OCI-LY3 (cell line): ENCODE results near the gene LENEP.

ENCODE experiments used
- H2AFZ ChIP-seq: fragments of 200-600, 300-600 bp; shearing (Covaris generic); 2 replicates; pipeline ENCODE4 v1.6.0; 2014; ENCODE audit warnings: antibody characterized with exemption, low read depth, low read length
- H3K27ac ChIP-seq: fragments of 200-600, 300-600 bp; sonication (generic); 2 replicates; pipeline ENCODE4 v1.5.1; 2014; ENCODE audit warnings: mild to moderate bottlenecking, low read length, moderate library complexity, mixed read lengths
- H3K27me3 ChIP-seq: fragments of 200-600, 300-600 bp; sonication (generic); 2 replicates; pipeline ENCODE4 v1.6.1; 2014; ENCODE audit warnings: low read depth, low read length, mixed read lengths
- H3K36me3 ChIP-seq: fragments of 200-600, 300-600 bp; sonication (generic); replicated peaks from 2 replicates; pipeline ENCODE3; 2014; ENCODE audit warnings: low read depth, low read length, mixed read lengths
- H3K4me1 ChIP-seq: fragments of 300-600, 200-600 bp; sonication (generic); 2 replicates; pipeline ENCODE4 v1.6.1; 2014; ENCODE audit warnings: low read length, mixed read lengths
- H3K4me2 ChIP-seq: fragments of 200-600, 300-600 bp; sonication (generic); 2 replicates; pipeline ENCODE4 v1.6.1; 2014; ENCODE audit warnings: low read length, mixed read lengths
- H3K4me3 ChIP-seq: fragments of 300-600, 200-600 bp; sonication (generic); 2 replicates; pipeline ENCODE4 v1.5.1; 2014; ENCODE audit warnings: antibody characterized with exemption, mild to moderate bottlenecking, low read length, moderate library complexity
- H3K79me2 ChIP-seq: fragments of 300-600, 200-600 bp; shearing (Covaris generic); 2 replicates; pipeline ENCODE4 v1.6.1; 2014; ENCODE audit warnings: mild to moderate bottlenecking, low read length, mixed read lengths
- H3K9ac ChIP-seq: fragments of 300-600, 200-600 bp; shearing (Covaris generic); 2 replicates; pipeline ENCODE4 v1.6.0; 2014; ENCODE audit warnings: mild to moderate bottlenecking, low read length, moderate library complexity
- H3K9me3 ChIP-seq: fragments of 200-600, 300-600 bp; shearing (Covaris generic); 2 replicates; pipeline ENCODE4 v1.6.1; 2014; ENCODE audit warnings: low read length, mixed read lengths; ENCODE audit not compliant: insufficient read depth
- H4K20me1 ChIP-seq: fragments of 200-600, 300-600 bp; sonication (generic); 2 replicates; pipeline ENCODE4 v1.6.1; 2016; ENCODE audit warnings: low read length, mixed read lengths; ENCODE audit not compliant: insufficient read depth
- CTCF ChIP-seq: fragments of 200-600, 300-600 bp; sonication (generic); IDR thresholded peaks from 2 replicates; pipeline ENCODE4 v1.5.1; 2014; ENCODE audit warnings: antibody characterized with exemption, low read length, low read depth
- EZH2phosphoT487 ChIP-seq: fragments of 200-600 bp; shearing (Covaris generic); IDR thresholded peaks from 2 replicates; pipeline ENCODE4 v1.6.1; 2018; ENCODE audit warnings: antibody characterized with exemption, mixed run types, low read depth

LENEP gene

GRCh38 chr1:154963643-154964042 lies 29.7 kb upstream of the LENEP start:
- Histone ChIP-seq H3K9ac (no peak overlapping the region), H3K4me1 (peaks cover 14% of the 10 kb centered on the region), H3K79me2 (peaks cover 31% of the 10 kb centered on the region), H3K9me3 (no peaks in the 10 kb centered on the region), H2AFZ (no peak overlapping the region), H4K20me1 (peaks cover 7% of the 10 kb centered on the region; the same call in 1 of the 2 replicates), H3K4me3 (no peak overlapping the region), H3K36me3 (peaks cover 32% of the 10 kb centered on the region), H3K27me3 (no peaks in the 10 kb centered on the region), H3K4me2 (no peak overlapping the region), H3K27ac (no peak overlapping the region)
- TF ChIP-seq EZH2phosphoT487 (no peak), CTCF (no peak)

GRCh38 chr1:154964359-154964758 lies 29.0 kb upstream of the LENEP start:
- Histone ChIP-seq H2AFZ (no peak overlapping the region), H3K9ac (no peak overlapping the region), H3K9me3 (no peaks in the 10 kb centered on the region), H3K4me1 (peaks cover 14% of the 10 kb centered on the region), H3K27ac (no peak overlapping the region), H3K27me3 (no peaks in the 10 kb centered on the region), H3K4me3 (no peak overlapping the region), H3K36me3 (peaks cover 25% of the 10 kb centered on the region), H3K4me2 (no peak overlapping the region), H4K20me1 (peaks cover 7% of the 10 kb centered on the region; the same call in 1 of the 2 replicates), H3K79me2 (peaks cover 29% of the 10 kb centered on the region)
- TF ChIP-seq EZH2phosphoT487, result no peak

DNA sequence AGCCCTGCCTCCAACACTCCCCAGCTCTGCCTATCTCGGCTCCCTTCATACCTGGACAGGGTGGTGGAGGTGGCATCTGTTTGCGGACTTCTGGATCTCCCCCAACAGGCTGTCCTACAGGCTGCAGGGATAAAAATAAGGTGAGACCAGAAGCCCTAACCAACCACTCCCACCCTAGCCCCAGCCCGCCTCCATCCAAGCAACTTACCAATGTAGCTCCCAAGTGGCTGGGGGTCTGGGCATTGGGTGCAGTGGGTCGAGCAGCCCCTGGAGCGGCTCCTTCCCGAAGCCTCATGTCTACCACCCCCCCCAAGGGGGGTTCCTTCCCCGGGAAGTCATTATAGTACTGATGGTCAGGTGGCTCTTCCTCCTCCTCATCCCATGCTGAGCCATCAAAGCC lies 27.3 kb upstream of the LENEP start:
- Histone ChIP-seq H3K79me2 (peaks cover 19% of the 10 kb centered on the region), H4K20me1 (no peaks in the 10 kb centered on the region), H3K9ac (no peak overlapping the region), H3K9me3 (no peaks in the 10 kb centered on the region), H3K27me3 (no peaks in the 10 kb centered on the region), H3K4me2 (no peak overlapping the region), H3K36me3 (peaks cover 23% of the 10 kb centered on the region), H3K4me1 (peaks cover 16% of the 10 kb centered on the region), H3K4me3 (no peak overlapping the region), H2AFZ (no peak overlapping the region), H3K27ac (no peak overlapping the region)
- TF ChIP-seq EZH2phosphoT487 (no peak), CTCF (no peak)

- H3K4me3 ChIP-seq, result no peak overlapping the region
- no peak for TF ChIP-seq EZH2phosphoT487
- H3K4me1 ChIP-seq, result peaks cover 14% of the 10 kb centered on the region
- no peak overlapping the region for H3K27ac ChIP-seq
- peaks cover 23% of the 10 kb centered on the region for H3K36me3 ChIP-seq
- H3K79me2 ChIP-seq, result peaks cover 17% of the 10 kb centered on the region
- H2AFZ ChIP-seq, result no peak overlapping the region
- no peaks in the 10 kb centered on the region for H4K20me1 ChIP-seq
- no peak overlapping the region for H3K9ac ChIP-seq
- H3K9me3 ChIP-seq, result no peaks in the 10 kb centered on the region
- H3K4me2 ChIP-seq, result no peak overlapping the region
- H3K27me3 ChIP-seq, result no peaks in the 10 kb centered on the region
Measured at GRCh38 chr1:154967331-154967950, 25.9 kb upstream of the LENEP start.

- Histone ChIP-seq H3K27ac (no peak overlapping the region), H3K9ac (no peak overlapping the region), H3K4me1 (peaks cover 15% of the 10 kb centered on the region), H4K20me1 (no peaks in the 10 kb centered on the region), H3K4me2 (no peak overlapping the region), H2AFZ (no peak overlapping the region), H3K27me3 (no peaks in the 10 kb centered on the region), H3K9me3 (no peaks in the 10 kb centered on the region), H3K36me3 (peaks cover 20% of the 10 kb centered on the region), H3K79me2 (peaks cover 17% of the 10 kb centered on the region), H3K4me3 (no peak overlapping the region)
- TF ChIP-seq EZH2phosphoT487, result no peak
- TF ChIP-seq CTCF, result no peak
Measured at GRCh38 chr1:154968731-154969130, 24.7 kb upstream of the LENEP start.
